ENCODE results near the gene TAS1R3. TPM values are rescaled to one million over a fixed set of nuclear protein-coding genes. Genes with fewer than 3 reads are reported as not detected.

TAS1R3 gene
- total and polyA plus RNA-seq, 2 donors (not counting 1 experiment from before 2014, with no cell fraction given): 4.1 to 11.7 TPM

DNA sequence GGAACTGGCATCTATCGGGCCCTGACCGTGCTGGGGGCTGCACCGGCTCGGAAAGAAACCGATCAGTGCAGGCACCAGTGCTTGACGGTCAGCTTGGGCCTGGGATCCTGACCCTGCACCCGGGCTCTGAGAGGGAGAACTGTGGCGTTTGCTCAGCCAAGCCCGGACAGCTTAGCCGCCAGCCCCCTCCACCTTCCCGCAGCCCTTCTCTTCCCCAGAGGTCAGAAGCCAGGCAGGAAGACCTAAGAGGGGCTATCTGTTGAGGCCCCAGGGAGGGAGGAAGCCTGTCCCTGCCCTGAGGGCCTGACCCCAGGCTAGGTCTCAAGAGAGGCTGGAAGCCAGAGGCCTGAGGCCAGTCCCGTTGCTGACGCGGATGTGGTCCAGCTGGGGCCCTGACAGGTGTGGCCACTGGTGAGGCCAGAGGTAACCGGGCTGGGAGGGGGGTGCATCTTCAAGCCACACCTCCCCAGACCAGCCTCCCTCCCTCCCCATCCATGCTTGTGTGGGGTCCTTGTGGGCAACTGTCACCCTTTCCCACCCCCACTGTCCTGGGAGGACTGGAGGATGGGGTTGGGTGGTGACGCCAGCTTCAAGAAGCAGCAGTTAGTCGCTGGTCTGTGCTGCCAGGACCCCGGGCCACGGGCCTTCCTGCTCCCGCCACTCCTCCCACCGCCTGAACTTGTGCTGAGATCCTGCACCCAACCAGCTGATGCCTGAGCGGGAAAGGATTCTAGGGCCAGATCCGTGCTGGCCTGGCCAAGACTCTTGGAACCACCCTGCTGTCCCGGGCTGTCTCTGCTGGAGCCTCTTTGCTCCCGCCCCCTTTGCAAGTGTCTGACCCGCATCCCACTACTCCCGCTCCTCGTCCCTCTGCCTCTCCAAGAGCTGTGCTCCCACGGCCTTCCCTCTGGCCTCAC is 20.7 kb downstream of the TAS1R3 start:
- Histone ChIP-seq H3K9me3 (ENCODE audit: control extremely low read depth in 1 of 3, control insufficient read depth in 2 of 3, insufficient read depth in 1 of 3, low read length in 2 of 3) (peaks cover 0 to 7% (median 0%) of the 10 kb centered on the region in 3 donors), H3K36me3 (replicated peaks in 1 of 2; ENCODE audit: control extremely low read depth in 1 of 2, control insufficient read depth in 1 of 2, extremely low read depth in 1 of 2, insufficient read depth in 2 of 2, low read length in 1 of 2) (no peaks in the 10 kb centered on the region), H3K4me2 (replicated peaks; ENCODE audit: low read depth, low read length, poor library complexity, severe bottlenecking) (no peak overlapping the region), H3K4me3 (ENCODE audit: control extremely low read depth in 1 of 5, extremely low read depth in 1 of 5, insufficient read depth in 1 of 5, low read depth in 2 of 5, low read length in 4 of 5) (no peak overlapping the region), H3K27ac (ENCODE audit: low read length in 2 of 2) (no peak overlapping the region), H3K9ac (ENCODE audit: low read length) (no peak overlapping the region), H3K4me1 (ENCODE audit: control insufficient read depth in 2 of 2, insufficient read depth in 2 of 2, low read length in 2 of 2) (peaks cover 31 to 44% of the 10 kb centered on the region in 2 donors), H3K27me3 (replicated peaks in 1 of 4; ENCODE audit: control extremely low read depth in 1 of 4, control insufficient read depth in 3 of 4, insufficient read depth in 4 of 4, low read length in 3 of 4) (peaks cover 0 to 36% (median 12%) of the 10 kb centered on the region in 4 experiments), H4K20me1 (ENCODE audit: control insufficient read depth, insufficient read depth, low read length, poor library complexity, severe bottlenecking) (peaks cover 15% of the 10 kb centered on the region), H2AFZ (ENCODE audit: insufficient read depth, low read depth, low read length, poor library complexity, severe bottlenecking) (no peak overlapping the region), H3K79me2 (ENCODE audit: control insufficient read depth, insufficient read depth, low read length) (peaks cover 17% of the 10 kb centered on the region)
- 90% methylated on average over 28 of the region's 29 CpGs for WGBS (ENCODE audit: insufficient coverage)
- intact Hi-C loops (cut with micrococcal nuclease): no loop called here
- DNase-seq: no peak
- POLR2A ChIA-PET: no interaction called here
- Mint-ChIP-seq H3K4me3 (peak overlapping the region; percentile 79), H3K27ac (peak overlapping the region; percentile 61), H3K27me3 (peaks cover 13% of the 10 kb centered on the region), H3K4me1 (peaks cover 31% of the 10 kb centered on the region), H3K9me3 (ENCODE audit: insufficient read depth) (no peaks in the 10 kb centered on the region)
- no peak for ATAC-seq (ENCODE audit: low read depth)
- CTCF ChIA-PET: interaction anchor here (2.4 kb wide), 1 partner anchor 19 kb away, joined by 8 read pairs; no protein-coding TSS in a partner anchor
- TF ChIP-seq, protein P1, sequence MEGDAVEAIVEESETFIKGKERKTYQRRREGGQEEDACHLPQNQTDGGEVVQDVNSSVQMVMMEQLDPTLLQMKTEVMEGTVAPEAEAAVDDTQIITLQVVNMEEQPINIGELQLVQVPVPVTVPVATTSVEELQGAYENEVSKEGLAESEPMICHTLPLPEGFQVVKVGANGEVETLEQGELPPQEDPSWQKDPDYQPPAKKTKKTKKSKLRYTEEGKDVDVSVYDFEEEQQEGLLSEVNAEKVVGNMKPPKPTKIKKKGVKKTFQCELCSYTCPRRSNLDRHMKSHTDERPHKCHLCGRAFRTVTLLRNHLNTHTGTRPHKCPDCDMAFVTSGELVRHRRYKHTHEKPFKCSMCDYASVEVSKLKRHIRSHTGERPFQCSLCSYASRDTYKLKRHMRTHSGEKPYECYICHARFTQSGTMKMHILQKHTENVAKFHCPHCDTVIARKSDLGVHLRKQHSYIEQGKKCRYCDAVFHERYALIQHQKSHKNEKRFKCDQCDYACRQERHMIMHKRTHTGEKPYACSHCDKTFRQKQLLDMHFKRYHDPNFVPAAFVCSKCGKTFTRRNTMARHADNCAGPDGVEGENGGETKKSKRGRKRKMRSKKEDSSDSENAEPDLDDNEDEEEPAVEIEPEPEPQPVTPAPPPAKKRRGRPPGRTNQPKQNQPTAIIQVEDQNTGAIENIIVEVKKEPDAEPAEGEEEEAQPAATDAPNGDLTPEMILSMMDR (IDR thresholded peaks at IDR 0.05): no peak
- TF ChIP-seq EZH2 (IDR thresholded peaks at IDR 0.05; ENCODE audit: borderline replicate concordance, insufficient read depth, low read depth, low read length, poor library complexity, severe bottlenecking): no peak
